Pancreas (tissue), 10 donors: ENCODE measurements around the gene PSMD13. TPM values are rescaled to one million over a fixed set of nuclear protein-coding genes. Genes with fewer than 3 reads are reported as not detected.

Source experiments
- ATAC-seq, 4 donors: fragments of 200-7000 bp; cut with Tn5 transposase; one replicate each; pipeline versions ENCODE4 v1.8.0 to v1.9.1; 2020; ENCODE audit warnings: mild to moderate bottlenecking in 4 of 4, moderate library complexity in 4 of 4
- DNase-seq, 6 donors: peaks; one replicate each; pipeline ENCODE4 v3.0.0-alpha.2; 2020
- FAIRE-seq: peaks from 2 replicates; lab custom pipeline; 2012; peaks lifted over from hg19 to GRCh38; lab: Jason Lieb, UNC
- H3K27ac ChIP-seq, 4 donors: fragments of 200-600 bp; sonication (generic); 1 replicate in 3 of 4; 2 replicates in 1 of 4; pipeline versions ENCODE4 v1.5.0 to v1.8.0; 2020
- H3K27me3 ChIP-seq, 4 donors: fragments of 200-600 bp; one replicate each; pipeline ENCODE4 v1.8.0; 2021
- H3K36me3 ChIP-seq, 3 donors: fragments of 200-600 bp; sonication (generic) in 1 of 3; one replicate each; pipeline versions ENCODE4 v1.5.0 to v1.8.0; 2020 to 2021
- H3K4me1 ChIP-seq, 3 donors: fragments of 200-600 bp; one replicate each; pipeline ENCODE4 v1.8.0; 2021
- H3K4me3 ChIP-seq, 4 donors: fragments of 200-600 bp; sonication (generic) in 2 of 4; one replicate each; pipeline versions ENCODE4 v1.5.0 to v1.8.0; 2020 to 2021
- H3K9me3 ChIP-seq, 4 donors: fragments of 200-600 bp; one replicate each; pipeline ENCODE4 v1.8.0; 2021
- WGBS, 2 donors: extraction: QIAGEN DNeasy Blood & Tissue Kit; methylation state at CpG; one replicate each; pipeline ENCODE4 v1.1.7; 2013; 5-methylcytosine and 5-hydroxymethylcytosine counted together
- intact Hi-C, 3 donors: fragments of 100-400 bp; cut with DNase I; formaldehyde crosslinking; loops; one replicate each; pipeline versions ENCODE4 v1.11.1 to v1.14.2; 2022
- polyA plus RNA-seq, 2 donors: library from polyadenylated mRNA; stranded (reverse); fragments of 200-250 nt; gene quantifications; one replicate each; pipeline ENCODE4 v1.2.3, GENCODE V29; 2013
- total RNA-seq, 6 donors: library from RNA; stranded (reverse); fragmentation: NEBNext Ultra II Directional in 4 of 6; extraction: Animal tissue kit (Norgen Biotek cat#: 25700) in 4 of 6; gene quantifications; one replicate each; pipeline versions ENCODE4 v1.2.1 to v1.2.4, GENCODE V29; 2021 to 2023
- TF ChIP-seq, protein P1 (sequence below), 4 donors: fragments of 200-600 bp; sonication (generic) in 3 of 4; IDR thresholded peaks; one replicate each; pipeline versions ENCODE4 v1.5.0 to v1.8.0; 2021; ENCODE audit warnings: antibody characterized with exemption in 4 of 4
- donor health status: healthy with polysubstance abuse.
- donor health status: DM: no; HTN: no; CAD: no; lungs with moderate emphysema.
- donor health status: DM: no; HTN: no; CAD: no.
- donor health status: control.
- donor health status: control.
- donor health status: Bipolar disorder and iron deficiency.
- donor health status: DM: yes; HTN: yes; CAD: no.
- donor health status: DM: no; HTN: no; CAD: no.
- donor health status: DM: no; HTN: no; CAD: no.
- donor health status: DM: yes; HTN: yes; CAD: no.

PSMD13 gene
- total and polyA plus RNA-seq, 8 donors: 35.5 to 118 (median 47.0) TPM

DNA sequence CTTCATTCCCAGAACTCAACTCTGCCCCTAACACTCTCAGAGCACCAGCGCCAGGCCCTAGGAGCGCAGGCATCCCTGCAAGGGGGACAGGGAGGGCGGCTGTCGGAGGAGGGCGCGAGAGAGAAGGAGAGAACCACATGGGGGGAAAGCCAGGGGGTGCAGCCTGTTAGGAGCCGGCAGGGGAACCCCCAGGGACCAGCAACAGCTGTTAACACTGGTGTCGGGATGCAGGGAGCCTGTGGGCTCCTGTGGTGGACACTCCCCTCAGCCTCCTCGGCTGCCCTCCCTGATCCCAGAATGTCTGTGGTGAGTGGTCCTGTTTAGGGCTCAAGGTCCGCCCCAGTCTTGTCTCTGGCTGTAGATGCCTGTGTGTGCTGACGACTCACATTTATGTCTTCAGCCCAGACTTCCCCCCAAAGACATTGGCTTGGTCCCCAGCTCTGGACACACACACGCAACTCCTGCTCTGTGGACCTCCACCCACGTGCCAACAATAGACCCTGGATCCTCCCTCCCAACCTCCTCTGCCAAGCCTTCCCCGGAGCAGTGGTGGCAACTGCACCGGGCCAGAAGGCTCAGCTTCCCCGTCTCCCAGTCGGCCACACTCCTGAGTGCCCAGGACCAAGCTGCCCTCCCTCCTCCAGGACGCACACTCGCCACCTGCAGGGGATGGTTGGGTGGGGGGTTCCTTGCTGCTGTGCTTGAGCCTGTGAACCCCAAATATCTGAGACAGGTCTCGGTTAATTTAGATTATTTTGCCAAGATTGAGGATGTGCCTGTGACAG is 63.4 kb downstream of the PSMD13 start:
- TF ChIP-seq, protein P1, sequence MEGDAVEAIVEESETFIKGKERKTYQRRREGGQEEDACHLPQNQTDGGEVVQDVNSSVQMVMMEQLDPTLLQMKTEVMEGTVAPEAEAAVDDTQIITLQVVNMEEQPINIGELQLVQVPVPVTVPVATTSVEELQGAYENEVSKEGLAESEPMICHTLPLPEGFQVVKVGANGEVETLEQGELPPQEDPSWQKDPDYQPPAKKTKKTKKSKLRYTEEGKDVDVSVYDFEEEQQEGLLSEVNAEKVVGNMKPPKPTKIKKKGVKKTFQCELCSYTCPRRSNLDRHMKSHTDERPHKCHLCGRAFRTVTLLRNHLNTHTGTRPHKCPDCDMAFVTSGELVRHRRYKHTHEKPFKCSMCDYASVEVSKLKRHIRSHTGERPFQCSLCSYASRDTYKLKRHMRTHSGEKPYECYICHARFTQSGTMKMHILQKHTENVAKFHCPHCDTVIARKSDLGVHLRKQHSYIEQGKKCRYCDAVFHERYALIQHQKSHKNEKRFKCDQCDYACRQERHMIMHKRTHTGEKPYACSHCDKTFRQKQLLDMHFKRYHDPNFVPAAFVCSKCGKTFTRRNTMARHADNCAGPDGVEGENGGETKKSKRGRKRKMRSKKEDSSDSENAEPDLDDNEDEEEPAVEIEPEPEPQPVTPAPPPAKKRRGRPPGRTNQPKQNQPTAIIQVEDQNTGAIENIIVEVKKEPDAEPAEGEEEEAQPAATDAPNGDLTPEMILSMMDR (IDR thresholded peaks at IDR 0.05): no peak
- Histone ChIP-seq H3K4me1 (peaks cover 0 to 1% (median 0%) of the 10 kb centered on the region in 3 donors), H3K4me3 (no peak overlapping the region), H3K9me3 (no peaks in the 10 kb centered on the region), H3K36me3 (peaks cover 0 to 3% (median 0%) of the 10 kb centered on the region in 3 donors), H3K27me3 (no peaks in the 10 kb centered on the region), H3K27ac (no peak overlapping the region)
- intact Hi-C loops: loop anchor here in 1 of 3 donors (10.0 kb wide), 1 partner anchor 55 kb away; no protein-coding TSS in a partner anchor
- DNase-seq (peak in 3 of 6 donors; percentile 61 to 81 (median 61)), ATAC-seq (peak in 2 of 4 donors; percentile 1 to 8), FAIRE-seq (no peak)
- WGBS, 2 donors: 9 to 11% methylated on average over 20 of the region's 20 CpGs

Other genes with a start within 250 kb of the PSMD13 start
- gene SCGB1C1, start 43.9 kb upstream of the PSMD13 start, total RNA-seq: under 1 TPM in 3 of 6 donors, not detected in 3; 0.41 to 0.70 (median 0.63) TPM
- 1 to 10 TPM in 1 of 2 donors, not detected in 1; 1.1 TPM for gene SCGB1C1, start 43.9 kb upstream of the PSMD13 start, polyA plus RNA-seq
- 10 to 100 TPM; 29.8 to 53.4 (median 48.8) TPM for gene BET1L, start 29.6 kb upstream of the PSMD13 start, total RNA-seq
- gene BET1L, start 29.6 kb upstream of the PSMD13 start, polyA plus RNA-seq: 10 to 100 TPM; 27.7 to 30.7 TPM
- gene RIC8A, start 29.3 kb upstream of the PSMD13 start, total RNA-seq: 10 to 100 TPM; 29.7 to 49.3 (median 40.9) TPM
- gene RIC8A, start 29.3 kb upstream of the PSMD13 start, polyA plus RNA-seq: 10 to 100 TPM; 39.6 to 47.1 TPM
- gene SIRT3, start 634 bp upstream of the PSMD13 start, total RNA-seq: 10 to 100 TPM in 4 of 6 donors, 1 to 10 TPM in 2; 7.7 to 13.2 (median 10.9) TPM
- gene SIRT3, start 634 bp upstream of the PSMD13 start, polyA plus RNA-seq: 10 to 100 TPM; 21.4 to 25.1 TPM
- under 1 TPM in 4 of 6 donors, not detected in 2; 0.19 to 0.23 (median 0.20) TPM for gene NLRP6, start 41.4 kb downstream of the PSMD13 start, total RNA-seq
- gene NLRP6, start 41.4 kb downstream of the PSMD13 start, polyA plus RNA-seq: under 1 TPM; 0.05 to 0.08 TPM
- 100 to 1,000 TPM in 4 of 6 donors, 10 to 100 TPM in 1, 1 to 10 TPM in 1; 8.9 to 534 (median 198) TPM for gene PGGHG, start 52.1 kb downstream of the PSMD13 start, total RNA-seq
- gene PGGHG, start 52.1 kb downstream of the PSMD13 start, polyA plus RNA-seq: 1,000 to 10,000 TPM; 1,516 to 4,700 TPM
- gene IFITM5, start 62.5 kb downstream of the PSMD13 start, total RNA-seq: not detected
- gene IFITM5, start 62.5 kb downstream of the PSMD13 start, polyA plus RNA-seq: 1 to 10 TPM in 1 of 2 donors, under 1 TPM in 1; 0.56 to 1.2 TPM
- 100 to 1,000 TPM in 2 of 6 donors, 10 to 100 TPM in 4; 32.1 to 120 (median 63.6) TPM for gene IFITM2, start 70.8 kb downstream of the PSMD13 start, total RNA-seq
- gene IFITM2, start 70.8 kb downstream of the PSMD13 start, polyA plus RNA-seq: 100 to 1,000 TPM; 169 to 182 TPM
- gene IFITM1, start 77.1 kb downstream of the PSMD13 start, total RNA-seq: 10 to 100 TPM in 5 of 6 donors, 1 to 10 TPM in 1; 10.0 to 45.2 (median 18.9) TPM
- gene IFITM1, start 77.1 kb downstream of the PSMD13 start, polyA plus RNA-seq: 10 to 100 TPM; 40.7 to 54.5 TPM
- gene IFITM3, start 83.9 kb downstream of the PSMD13 start, total RNA-seq: 100 to 1,000 TPM in 4 of 6 donors, 10 to 100 TPM in 2; 86.4 to 292 (median 135) TPM
- gene IFITM3, start 83.9 kb downstream of the PSMD13 start, polyA plus RNA-seq: 100 to 1,000 TPM; 300 to 429 TPM
- 1 to 10 TPM in 5 of 6 donors, under 1 TPM in 1; 0.95 to 4.8 (median 1.8) TPM for gene B4GALNT4, start 132.5 kb downstream of the PSMD13 start, total RNA-seq
- gene B4GALNT4, start 132.5 kb downstream of the PSMD13 start, polyA plus RNA-seq: 10 to 100 TPM in 1 of 2 donors, 1 to 10 TPM in 1; 6.8 to 25.9 TPM
- gene PKP3, start 157.2 kb downstream of the PSMD13 start, total RNA-seq: 10 to 100 TPM; 23.4 to 36.1 (median 26.2) TPM
- 10 to 100 TPM; 33.8 to 50.5 TPM for gene PKP3, start 157.2 kb downstream of the PSMD13 start, polyA plus RNA-seq
- gene SIGIRR, start 178.0 kb downstream of the PSMD13 start, total RNA-seq: 10 to 100 TPM; 39.2 to 62.1 (median 46.9) TPM
- 100 to 1,000 TPM; 138 to 158 TPM for gene SIGIRR, start 178.0 kb downstream of the PSMD13 start, polyA plus RNA-seq
- 10 to 100 TPM in 4 of 6 donors, 1 to 10 TPM in 2; 6.2 to 32.1 (median 12.5) TPM for gene ANO9, start 205.0 kb downstream of the PSMD13 start, total RNA-seq
- gene ANO9, start 205.0 kb downstream of the PSMD13 start, polyA plus RNA-seq: 10 to 100 TPM; 46.2 to 68.7 TPM
- 10 to 100 TPM; 11.3 to 17.4 (median 15.2) TPM for gene PTDSS2, start 213.3 kb downstream of the PSMD13 start, total RNA-seq
- gene PTDSS2, start 213.3 kb downstream of the PSMD13 start, polyA plus RNA-seq: 10 to 100 TPM; 24.7 to 44.7 TPM